Adrenal gland (tissue), 5 donors: ENCODE results near the gene MAP2K1.

ENCODE experiments used
- POLR2A ChIP-seq, 2 donors: fragments of 450-650 bp; IDR thresholded peaks; one replicate each; pipeline ENCODE4 v1.6.1; 2017; ENCODE audit warnings: antibody characterized with exemption in 2 of 2, mild to moderate bottlenecking in 2 of 2, moderate library complexity in 1 of 2
- TF ChIP-seq, protein P1 (sequence below), 6 experiments: fragments of 450-650 bp in 4 of 6; fragments of 200-600 bp in 2 of 6; sonication (generic) in 1 of 6; IDR thresholded peaks; 1 replicate in 5 of 6; 2 replicates in 1 of 6; pipeline versions ENCODE4 v1.5.1 to v1.8.0; 2016 to 2021; ENCODE audit warnings: antibody characterized with exemption in 6 of 6, mild to moderate bottlenecking in 2 of 6, moderate library complexity in 1 of 6
- donor health status: DM: no; HTN: no; CAD: no.

DNA sequence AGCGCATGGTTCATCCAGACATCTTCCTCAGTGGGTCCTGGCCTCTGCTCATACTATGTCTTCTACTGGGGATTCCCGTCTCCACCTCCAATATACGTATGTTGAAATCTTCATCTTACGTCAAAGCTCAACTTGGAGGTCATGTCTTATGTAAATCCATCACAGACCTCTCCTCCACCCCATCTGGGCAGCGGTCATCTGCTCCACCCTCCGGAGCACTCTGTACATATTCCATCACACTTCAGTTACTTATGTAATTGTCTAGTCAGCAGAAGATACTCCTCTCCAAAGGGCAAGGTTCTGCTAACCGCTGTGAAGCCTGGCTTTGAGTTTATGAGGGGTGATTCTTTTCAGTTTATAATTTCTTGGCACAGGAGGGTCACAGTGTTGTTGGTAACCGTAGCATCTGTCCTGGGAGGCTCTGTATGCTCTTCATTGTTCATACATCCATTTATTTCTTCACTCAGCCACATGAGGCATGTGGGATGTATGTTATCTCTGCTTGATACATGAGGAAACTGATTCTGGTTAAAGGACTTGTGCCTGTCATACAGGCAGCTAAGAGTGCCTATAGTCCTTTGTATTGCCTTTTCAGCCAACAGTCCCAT lies 22.1 kb downstream of the MAP2K1 start:
- TF ChIP-seq, protein P1, sequence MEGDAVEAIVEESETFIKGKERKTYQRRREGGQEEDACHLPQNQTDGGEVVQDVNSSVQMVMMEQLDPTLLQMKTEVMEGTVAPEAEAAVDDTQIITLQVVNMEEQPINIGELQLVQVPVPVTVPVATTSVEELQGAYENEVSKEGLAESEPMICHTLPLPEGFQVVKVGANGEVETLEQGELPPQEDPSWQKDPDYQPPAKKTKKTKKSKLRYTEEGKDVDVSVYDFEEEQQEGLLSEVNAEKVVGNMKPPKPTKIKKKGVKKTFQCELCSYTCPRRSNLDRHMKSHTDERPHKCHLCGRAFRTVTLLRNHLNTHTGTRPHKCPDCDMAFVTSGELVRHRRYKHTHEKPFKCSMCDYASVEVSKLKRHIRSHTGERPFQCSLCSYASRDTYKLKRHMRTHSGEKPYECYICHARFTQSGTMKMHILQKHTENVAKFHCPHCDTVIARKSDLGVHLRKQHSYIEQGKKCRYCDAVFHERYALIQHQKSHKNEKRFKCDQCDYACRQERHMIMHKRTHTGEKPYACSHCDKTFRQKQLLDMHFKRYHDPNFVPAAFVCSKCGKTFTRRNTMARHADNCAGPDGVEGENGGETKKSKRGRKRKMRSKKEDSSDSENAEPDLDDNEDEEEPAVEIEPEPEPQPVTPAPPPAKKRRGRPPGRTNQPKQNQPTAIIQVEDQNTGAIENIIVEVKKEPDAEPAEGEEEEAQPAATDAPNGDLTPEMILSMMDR (IDR thresholded peaks at IDR 0.05), result no peak
- TF ChIP-seq POLR2A (IDR thresholded peaks at IDR 0.05), result no peak
